Left kidney (tissue), 2 donors: ENCODE data around the gene P2RX3. TPM values are rescaled to one million over a fixed set of nuclear protein-coding genes. Genes with fewer than 3 reads are reported as not detected.
"Not testable (repeated sequence)": the region's sequence is repeated elsewhere in the genome, so short reads cannot be mapped to it uniquely, and the experiment has no call there.

Experiments used
- DNase-seq: peaks from one replicate; pipeline ENCODE4 v3.0.0-alpha.2; 2013
- polyA plus RNA-seq: library from polyadenylated mRNA; unstranded; fragments of 120-200 nt; gene quantifications from one replicate; pipeline ENCODE4 v1.2.1, GENCODE V29; 2013; ENCODE audit not compliant: insufficient read length

The P2RX3 gene
- polyA plus RNA-seq, 1 donor, result 0.40 TPM

GRCh38 chr11:57348636-57349313 lies 10.6 kb downstream of the P2RX3 start:
- no peak for DNase-seq

GRCh38 chr11:57349491-57350274 lies 11.5 kb downstream of the P2RX3 start:
- peak; percentile 53 for DNase-seq

- no peak for DNase-seq
Measured at GRCh38 chr11:57353036-57353435, 14.9 kb downstream of the P2RX3 start.

DNA sequence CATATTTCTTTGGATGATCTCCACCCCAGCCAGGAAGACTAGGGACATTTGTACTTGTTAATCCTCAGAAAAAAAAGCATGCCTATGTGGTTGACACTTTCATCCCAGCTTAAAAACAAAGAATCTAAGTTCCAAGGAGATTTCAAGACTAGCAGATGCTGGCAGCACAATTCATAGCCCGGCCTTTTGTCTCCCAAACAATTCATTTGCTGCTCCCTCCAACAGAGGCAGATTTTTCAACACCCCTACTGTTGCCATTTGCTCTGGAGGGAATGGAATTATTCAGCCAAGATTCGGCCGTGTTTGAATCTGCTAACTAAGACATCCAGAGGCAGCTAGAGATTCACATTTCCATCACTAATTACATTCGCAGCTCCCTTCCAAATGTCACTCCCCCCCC lies 15.3 kb downstream of the P2RX3 start:
- no peak for DNase-seq

DNA sequence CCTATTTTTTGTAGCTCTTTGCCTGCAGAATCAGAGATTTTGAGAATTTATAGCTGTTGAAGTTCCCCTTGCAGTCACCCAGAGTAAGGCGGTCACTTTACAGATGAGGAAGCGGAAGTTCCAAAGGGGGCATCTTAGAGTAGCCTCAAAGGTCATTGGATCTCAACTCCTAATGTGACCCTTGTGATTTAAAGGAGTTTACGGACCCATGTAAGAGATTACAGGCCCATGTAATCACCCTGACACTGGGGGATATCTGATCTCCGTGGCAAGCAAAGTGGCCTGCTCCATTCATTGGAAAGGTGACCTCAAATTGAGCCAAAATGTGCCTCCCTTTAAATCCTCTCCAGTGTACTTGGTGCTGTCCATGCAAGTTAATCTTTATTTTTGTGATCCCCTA lies 15.7 kb downstream of the P2RX3 start:
- no peak for DNase-seq

DNA sequence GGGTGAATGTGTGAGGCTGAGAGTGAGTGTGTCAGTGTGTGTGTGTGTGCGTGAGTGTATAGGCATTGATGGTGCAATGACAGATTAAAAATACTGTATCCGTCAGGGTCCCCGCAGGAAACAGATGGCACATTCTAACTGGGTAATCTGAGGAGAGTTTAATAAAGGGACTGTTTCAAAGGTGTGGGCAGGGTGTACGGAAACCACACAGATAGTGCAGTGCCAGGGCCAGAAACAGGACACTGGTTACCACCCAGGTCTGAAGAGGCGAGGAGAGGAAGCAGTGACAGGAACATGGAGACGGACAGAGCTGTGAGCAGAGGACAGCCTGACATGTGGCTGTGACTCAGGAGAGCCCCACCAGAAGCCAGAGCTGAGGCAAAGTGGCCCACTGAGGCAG lies 16.5 kb downstream of the P2RX3 start:
- DNase-seq, result no peak

DNA sequence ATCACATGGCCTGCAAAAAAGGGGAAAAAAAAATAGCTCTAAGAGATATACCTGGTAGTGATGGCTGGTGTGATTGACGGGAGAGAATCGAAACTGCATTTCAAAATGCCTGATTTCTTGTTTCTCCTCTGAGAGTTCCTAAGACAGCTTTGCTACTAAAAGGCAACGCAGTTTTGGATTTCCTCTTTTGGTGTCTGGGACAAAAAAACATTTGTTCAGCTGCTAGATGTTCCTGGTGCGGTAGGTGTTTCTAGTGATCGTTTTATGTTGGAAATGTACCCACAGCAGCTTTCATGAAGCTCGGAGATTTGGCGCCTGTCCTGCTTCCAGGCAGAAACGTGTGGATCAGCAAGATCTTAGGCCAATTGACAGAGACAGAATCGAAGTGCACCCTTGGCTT lies 18.1 kb downstream of the P2RX3 start:
- DNase-seq, result no peak

DNA sequence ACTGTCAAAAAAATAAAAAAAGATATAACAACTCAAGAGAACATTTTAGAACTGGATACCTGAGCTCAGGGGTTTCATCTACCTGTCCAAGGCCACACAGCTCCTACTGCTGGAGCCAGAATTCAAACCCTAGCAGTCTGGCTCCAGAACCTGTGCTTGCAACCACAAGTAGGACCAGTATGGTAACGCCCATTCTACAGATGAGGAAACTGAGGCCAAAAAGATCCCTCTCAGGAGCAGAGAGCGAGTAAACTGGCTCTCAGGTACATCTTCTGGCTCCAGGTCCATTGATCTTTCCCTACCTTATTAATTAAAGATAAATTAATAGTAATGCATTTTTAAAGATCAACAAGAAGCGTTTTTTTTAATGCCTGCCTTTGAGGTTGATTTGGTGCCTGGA lies 19.2 kb downstream of the P2RX3 start:
- no peak for DNase-seq

GRCh38 chr11:57357856-57358255 lies 19.7 kb downstream of the P2RX3 start:
- no peak for DNase-seq

GRCh38 chr11:57358543-57358961 lies 20.4 kb downstream of the P2RX3 start:
- no peak for DNase-seq

DNA sequence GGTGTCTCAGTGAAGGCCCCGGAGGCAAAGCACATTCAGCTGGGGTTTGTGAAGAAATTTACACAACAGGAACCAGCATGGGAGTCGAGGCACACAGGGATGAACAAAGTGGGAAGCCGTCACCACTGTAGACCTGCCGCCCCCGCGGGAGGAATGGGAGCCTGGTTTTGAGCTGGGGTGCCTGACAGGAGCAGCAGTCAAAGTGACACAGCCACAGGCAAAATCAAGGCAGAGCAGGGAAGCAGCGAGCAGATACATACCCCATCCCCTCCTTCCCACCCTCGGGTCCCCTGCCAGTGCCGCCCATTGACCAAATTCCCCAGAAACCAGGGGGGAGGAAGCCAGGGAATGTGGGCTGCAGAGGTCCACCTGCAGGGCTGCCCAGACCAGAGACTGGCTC lies 20.8 kb downstream of the P2RX3 start:
- DNase-seq, result no peak

- no peak for DNase-seq
Measured at GRCh38 chr11:57359396-57359795, 21.2 kb downstream of the P2RX3 start.

DNA sequence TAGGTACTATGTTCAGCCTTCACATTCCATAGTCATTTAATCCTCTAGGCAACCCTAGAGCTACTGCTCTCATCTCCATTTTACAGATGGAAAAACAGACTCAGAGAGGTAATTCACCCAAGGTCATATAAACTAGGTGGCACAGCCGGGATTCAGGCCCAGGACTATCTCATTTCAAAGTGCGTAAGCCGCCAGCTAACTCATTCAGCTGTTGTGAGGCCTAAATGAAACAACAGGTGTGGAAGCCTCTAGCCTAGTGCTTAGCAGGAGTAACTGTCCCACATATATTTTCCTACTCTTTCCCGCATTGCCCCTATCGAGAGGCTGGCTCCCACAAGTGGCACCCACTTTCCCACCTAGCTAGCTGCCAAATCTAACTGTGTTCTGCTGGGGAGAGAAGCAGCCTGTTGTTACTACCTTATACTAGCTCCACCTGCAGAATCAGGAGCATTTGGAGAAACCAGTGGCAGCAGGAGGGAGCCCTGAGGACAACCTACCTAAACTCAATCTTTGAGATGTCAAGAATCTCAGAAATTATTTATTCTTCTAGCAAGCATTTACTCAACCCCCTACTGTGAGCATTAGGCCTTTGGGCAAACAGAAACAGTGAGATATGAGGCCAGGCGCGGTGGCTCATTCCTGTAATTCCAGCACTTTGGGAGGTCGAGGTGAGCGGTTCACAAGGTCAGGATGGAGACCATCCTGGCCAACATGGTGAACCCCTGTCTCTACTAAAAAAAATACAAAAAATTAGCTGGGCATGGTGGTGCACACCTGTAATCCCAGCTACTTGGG lies 21.9 kb downstream of the P2RX3 start:
- no peak for DNase-seq

GRCh38 chr11:57360991-57361390 lies 22.8 kb downstream of the P2RX3 start:
- no peak for DNase-seq

DNA sequence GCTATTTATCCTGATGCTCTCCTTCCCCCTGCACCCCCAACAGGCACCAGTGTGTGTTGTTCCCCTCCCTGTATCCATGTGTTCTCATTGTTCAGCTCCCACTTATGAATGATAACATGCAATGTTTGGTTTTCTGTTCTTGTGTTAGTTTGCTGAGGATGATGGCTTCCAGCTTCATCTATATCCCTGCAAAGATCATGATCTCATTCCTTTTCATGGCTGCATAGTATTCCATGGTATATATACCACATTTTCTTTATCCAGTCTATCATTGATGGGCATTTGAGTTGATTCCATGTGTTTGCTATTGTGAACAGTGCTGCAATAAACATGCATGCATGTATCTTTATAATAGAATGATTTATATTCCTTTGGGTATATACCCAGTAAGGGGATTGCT lies 23.3 kb downstream of the P2RX3 start:
- DNase-seq, result not testable (repeated sequence)

DNA sequence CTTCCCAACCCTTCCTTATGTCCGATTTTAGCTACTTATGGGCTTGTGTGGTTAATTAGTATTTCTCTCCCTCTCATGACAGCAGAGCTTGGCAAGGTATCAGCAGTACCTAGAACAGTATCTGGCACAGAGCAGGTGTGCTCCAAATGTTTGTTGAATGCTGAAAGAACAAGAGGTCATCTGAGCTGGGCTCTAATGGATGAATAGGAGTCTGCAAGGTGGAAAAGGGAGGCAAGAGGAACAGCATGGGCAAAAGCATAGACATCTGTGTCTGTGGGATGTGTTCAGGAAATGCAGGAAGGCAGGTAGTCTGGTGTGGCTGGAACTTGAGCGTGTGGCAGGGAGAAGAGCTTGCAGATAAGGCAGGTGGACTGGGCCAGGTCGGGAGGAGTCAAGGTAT lies 23.8 kb downstream of the P2RX3 start:
- DNase-seq, result no peak

DNA sequence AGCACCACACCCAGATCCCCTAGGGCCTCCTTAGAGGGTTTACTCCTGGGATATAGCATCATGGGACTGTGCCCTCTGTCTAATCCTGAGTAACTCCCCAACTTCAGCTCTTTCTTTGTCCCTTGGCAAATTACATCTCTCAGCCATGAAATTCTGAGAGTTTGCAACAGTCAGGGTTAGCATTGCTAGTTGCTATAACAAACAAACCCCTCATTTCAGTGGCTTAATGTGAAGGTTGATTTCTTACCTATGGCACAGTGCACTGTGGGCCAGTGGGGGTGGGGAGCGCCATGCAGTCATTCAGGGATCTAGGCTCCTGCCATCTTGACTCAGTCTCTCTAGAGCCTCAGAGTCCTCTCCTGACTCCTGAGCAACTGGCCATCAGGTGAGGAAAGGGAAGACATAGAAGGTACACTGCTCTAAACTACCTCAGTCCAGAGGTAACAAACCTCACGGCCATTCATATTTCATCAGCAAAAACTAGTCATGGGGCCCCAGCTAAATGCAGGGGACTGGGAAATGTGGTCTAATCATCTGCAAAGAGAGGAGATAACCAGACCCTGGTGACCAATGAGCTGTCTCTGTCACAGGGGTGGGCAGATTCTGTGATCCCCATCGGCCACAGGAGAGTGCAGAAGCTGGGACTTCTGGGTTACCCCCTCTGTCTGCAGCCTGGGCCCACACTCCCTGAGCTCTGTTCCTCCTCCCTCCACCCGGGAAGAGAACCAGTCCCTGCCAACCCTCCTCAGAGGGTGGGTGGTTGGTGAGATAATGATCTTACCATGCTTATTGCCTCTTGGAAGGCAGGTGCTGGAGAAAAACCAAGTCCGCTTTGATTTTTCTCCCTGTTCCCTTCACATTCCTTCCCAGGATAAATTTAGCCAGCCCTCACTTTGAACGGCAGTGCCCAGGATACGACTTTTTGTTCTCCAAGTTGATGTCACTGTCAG lies 25.3 kb downstream of the P2RX3 start:
- no peak for DNase-seq

GRCh38 chr11:57364851-57365660 lies 26.9 kb downstream of the P2RX3 start:
- no peak for DNase-seq

GRCh38 chr11:57368106-57368844 lies 30.1 kb downstream of the P2RX3 start:
- DNase-seq, result no peak

DNA sequence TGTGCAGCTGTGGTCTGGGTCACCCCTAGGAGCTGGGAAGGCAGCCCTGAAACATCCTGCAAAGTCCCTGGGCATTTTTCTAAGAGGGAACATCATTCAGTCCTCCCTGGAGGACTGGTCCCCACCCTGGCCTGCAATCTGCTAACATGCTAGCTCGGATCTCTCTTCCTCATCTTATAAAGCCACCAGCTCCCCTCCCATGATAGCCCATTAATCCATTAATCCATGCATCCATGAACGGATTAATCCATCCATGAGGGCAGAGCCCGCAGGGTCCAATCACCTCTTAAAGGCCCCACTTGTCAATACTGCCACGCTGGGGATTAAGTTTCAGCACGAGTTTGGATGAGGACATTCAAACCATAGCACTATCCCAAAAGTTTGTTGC lies 30.7 kb downstream of the P2RX3 start:
- DNase-seq, result no peak
